HepG2 (cell line): ENCODE data around the gene CYTH1. TPM values are rescaled to one million over a fixed set of nuclear protein-coding genes. Genes with fewer than 3 reads are reported as not detected.

Source experiments
- CREM ChIP-seq, 2 experiments: sonication (generic) in 1 of 2; formaldehyde crosslinking in 1 of 2; IDR thresholded peaks; 2 replicates each; pipeline versions ENCODE4 v1.4.0 to v1.6.1; 2016 to 2020; ENCODE audit warnings: antibody characterized with exemption in 1 of 2, mild to moderate bottlenecking in 1 of 2, missing genetic modification reagents in 1 of 2
- DR1 ChIP-seq: sonication (generic); formaldehyde crosslinking; IDR thresholded peaks from 2 replicates; pipeline ENCODE4 v1.8.0; 2021; ENCODE audit warnings: mild to moderate bottlenecking, missing genetic modification reagents, inconsistent platforms
- EP300 ChIP-seq, 3 experiments: sonication (generic) in 1 of 3; formaldehyde crosslinking in 1 of 3; IDR thresholded peaks; 2 replicates each; pipeline versions ENCODE4 v1.5.1 to v1.6.1; 2011 to 2020; ENCODE audit warnings: low read depth in 2 of 3, low read length in 2 of 3, borderline replicate concordance in 1 of 3, improper control_type of control experiment in 1 of 3, mild to moderate bottlenecking in 1 of 3, missing genetic modification reagents in 1 of 3, moderate library complexity in 1 of 3
- HMG20A ChIP-seq: IDR thresholded peaks from 2 replicates; pipeline ENCODE4 v1.6.1; 2016; ENCODE audit warnings: borderline replicate concordance
- HNRNPLL ChIP-seq: fragments of 200-400 bp; formaldehyde crosslinking; IDR thresholded peaks from 2 replicates; pipeline ENCODE4 v1.6.1; 2017; ENCODE audit warnings: mild to moderate bottlenecking, low read depth, low read length; ENCODE audit not compliant: poor library complexity, severe bottlenecking
- ISX ChIP-seq: sonication (generic); formaldehyde crosslinking; conservative IDR thresholded peaks from 2 replicates; pipeline ENCODE4 v1.5.0; 2020; ENCODE audit warnings: missing genetic modification reagents
- KDM6A ChIP-seq: IDR thresholded peaks from 2 replicates; pipeline ENCODE4 v1.6.1; 2016; ENCODE audit warnings: low read depth
- MXD4 ChIP-seq: IDR thresholded peaks from 2 replicates; pipeline ENCODE4 v1.6.1; 2016; ENCODE audit warnings: mild to moderate bottlenecking, missing biosample characterization, missing genetic modification reagents
- RAD51 ChIP-seq: fragments of 450-650 bp; IDR thresholded peaks from 2 replicates; pipeline ENCODE4 v1.6.1; 2016; ENCODE audit warnings: borderline replicate concordance
- SAFB2 ChIP-seq: sonication (generic); formaldehyde crosslinking; IDR thresholded peaks from 2 replicates; pipeline ENCODE4 v1.5.1; 2020; ENCODE audit warnings: missing genetic modification reagents, low read depth, mild to moderate bottlenecking, borderline replicate concordance
- SALL1 ChIP-seq: sonication (generic); formaldehyde crosslinking; IDR thresholded peaks from 2 replicates; pipeline ENCODE4 v1.8.0; 2022; ENCODE audit warnings: mild to moderate bottlenecking, missing genetic modification reagents
- TEAD3 ChIP-seq: optimal IDR thresholded peaks from 2 replicates; pipeline ENCODE3; 2016; ENCODE audit warnings: borderline replicate concordance
- XRCC5 ChIP-seq: fragments of 200-400 bp; formaldehyde crosslinking; optimal IDR thresholded peaks from 2 replicates; pipeline ENCODE3; 2017; ENCODE audit warnings: mild to moderate bottlenecking, low read length
- ZKSCAN5 ChIP-seq: sonication (generic); formaldehyde crosslinking; IDR thresholded peaks from 2 replicates; pipeline ENCODE4 v1.5.1; 2020; ENCODE audit warnings: mild to moderate bottlenecking, missing genetic modification reagents
- ZNF644 ChIP-seq: IDR thresholded peaks from 2 replicates; pipeline ENCODE4 v1.6.1; 2016; ENCODE audit warnings: low read depth
- ZNF747 ChIP-seq: sonication (generic); formaldehyde crosslinking; IDR thresholded peaks from 2 replicates; pipeline ENCODE4 v1.8.1; 2023; ENCODE audit warnings: missing genetic modification reagents, mild to moderate bottlenecking, borderline replicate concordance
- ZNF768 ChIP-seq: sonication (generic); formaldehyde crosslinking; IDR thresholded peaks from 2 replicates; pipeline ENCODE4 v1.4.0; 2020; ENCODE audit warnings: missing genetic modification reagents
- ZNF781 ChIP-seq: sonication (generic); formaldehyde crosslinking; IDR thresholded peaks from 2 replicates; pipeline ENCODE4 v1.5.1; 2020; ENCODE audit warnings: borderline replicate concordance, mild to moderate bottlenecking, missing genetic modification reagents; ENCODE audit errors: not compliant biosample characterization
- polyA plus RNA-seq, 8 experiments: library from polyadenylated mRNA; depleted of rRNA in 3 of 8; stranded (reverse) in 7 of 8; unstranded in 1 of 8; fragments of >200 nt; fragmentation: Illumina TruSeq in 4 of 8; extraction: Trizol in 4 of 8; gene quantifications; 2 replicates each; pipeline versions ENCODE4 v1.2.1 to v1.2.3, GENCODE V29; 2011 to 2016; ENCODE audit warnings: low read depth in 4 of 8, missing spikeins in 1 of 8, mixed read lengths in 1 of 8; ENCODE audit not compliant: insufficient read depth in 1 of 8
- total RNA-seq, 5 experiments: library from RNA; depleted of rRNA; stranded (reverse); fragments of >200 nt; fragmentation: Illumina TruSeq; extraction: Trizol; gene quantifications; 2 replicates each; pipeline ENCODE4 v1.2.3, GENCODE V29; 2016; ENCODE audit warnings: low read depth in 1 of 5
- TF ChIP-seq, protein P1 (sequence below), 2 experiments: sonication (generic) in 1 of 2; formaldehyde crosslinking in 1 of 2; IDR thresholded peaks; 2 replicates each; pipeline versions ENCODE4 v1.4.0 to v1.6.1; 2018 to 2020; ENCODE audit warnings: missing genetic modification reagents in 2 of 2, borderline replicate concordance in 1 of 2, low read depth in 1 of 2, mild to moderate bottlenecking in 1 of 2, missing biosample characterization in 1 of 2
- TF ChIP-seq, protein P2 (sequence below): sonication (generic); formaldehyde crosslinking; IDR thresholded peaks from 2 replicates; pipeline ENCODE4 v1.4.0; 2020; ENCODE audit warnings: missing genetic modification reagents, mild to moderate bottlenecking, borderline replicate concordance
- TF ChIP-seq, protein P3 (sequence below): fragments of 450-650 bp; IDR thresholded peaks from 2 replicates; pipeline ENCODE4 v1.6.1; 2017

The CYTH1 gene
- total and polyA plus RNA-seq, 2 of the 13 experiments (the other 11 are each of a cell fraction or from before 2014, with no cell fraction given), result 20.1 to 48.9 TPM

DNA sequence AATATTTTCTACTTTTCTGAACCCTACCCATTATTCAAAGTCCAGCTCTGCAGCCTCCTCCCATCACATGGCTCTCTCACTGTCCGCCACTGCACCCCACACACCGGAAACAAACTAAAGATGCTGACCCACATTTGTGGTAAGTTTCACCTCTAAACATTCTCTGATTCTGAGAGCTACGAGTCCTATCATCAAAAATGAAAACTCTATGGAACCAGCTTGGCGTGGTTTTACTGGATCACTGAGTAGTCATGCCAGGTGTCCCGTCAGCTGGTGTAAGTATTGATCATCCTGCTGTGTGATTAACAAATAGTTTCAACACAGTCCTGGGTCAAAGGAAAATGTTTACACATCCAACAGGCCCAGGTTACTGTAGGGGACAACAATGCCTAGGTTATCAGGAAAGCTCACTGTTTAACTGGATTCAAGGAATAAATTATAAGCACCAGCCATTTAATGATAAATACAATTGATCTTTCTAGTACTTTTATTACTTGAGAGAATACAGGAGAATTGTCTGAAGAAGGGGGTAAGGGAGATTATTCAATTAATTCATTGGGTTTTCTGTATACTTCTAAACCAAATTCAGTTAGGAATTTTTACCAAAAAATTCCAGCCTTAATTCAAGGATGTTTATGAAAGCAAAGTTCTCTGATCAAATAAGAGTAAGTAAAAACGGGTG lies 33.9 kb downstream of the CYTH1 start (continued):
- 0 out of 2 replicates have a peak, but pooled peaks have one; percentile 12 for TF ChIP-seq ZNF747 (CRISPR knock-in tag)
- peak; percentile 72 for TF ChIP-seq TEAD3 (CRISPR knock-in tag)
- peak; percentile 64 for TF ChIP-seq MXD4 (CRISPR knock-in tag)
- TF ChIP-seq ZKSCAN5 (CRISPR knock-in tag), result no peak
- TF ChIP-seq XRCC5, result no peak
- no peak for TF ChIP-seq DR1 (CRISPR knock-in tag)
- peak; percentile 20 for TF ChIP-seq ZNF781 (CRISPR knock-in tag)
- peak; percentile 73 for TF ChIP-seq HMG20A (CRISPR knock-in tag)
- TF ChIP-seq SALL1, result peak; percentile 94
- TF ChIP-seq RAD51, result no peak
- no peak for TF ChIP-seq ISX
- TF ChIP-seq, protein P1, sequence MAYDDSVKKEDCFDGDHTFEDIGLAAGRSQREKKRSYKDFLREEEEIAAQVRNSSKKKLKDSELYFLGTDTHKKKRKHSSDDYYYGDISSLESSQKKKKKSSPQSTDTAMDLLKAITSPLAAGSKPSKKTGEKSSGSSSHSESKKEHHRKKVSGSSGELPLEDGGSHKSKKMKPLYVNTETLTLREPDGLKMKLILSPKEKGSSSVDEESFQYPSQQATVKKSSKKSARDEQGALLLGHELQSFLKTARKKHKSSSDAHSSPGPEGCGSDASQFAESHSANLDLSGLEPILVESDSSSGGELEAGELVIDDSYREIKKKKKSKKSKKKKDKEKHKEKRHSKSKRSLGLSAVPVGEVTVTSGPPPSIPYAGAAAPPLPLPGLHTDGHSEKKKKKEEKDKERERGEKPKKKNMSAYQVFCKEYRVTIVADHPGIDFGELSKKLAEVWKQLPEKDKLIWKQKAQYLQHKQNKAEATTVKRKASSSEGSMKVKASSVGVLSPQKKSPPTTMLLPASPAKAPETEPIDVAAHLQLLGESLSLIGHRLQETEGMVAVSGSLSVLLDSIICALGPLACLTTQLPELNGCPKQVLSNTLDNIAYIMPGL (CRISPR knock-in tag; IDR thresholded peaks at IDR 0.05; ENCODE audit: borderline replicate concordance in 1 of 2, low read depth in 1 of 2), result peak; percentile 18 to 46; a peak in 1 of 4 replicates
- TF ChIP-seq, protein P2, sequence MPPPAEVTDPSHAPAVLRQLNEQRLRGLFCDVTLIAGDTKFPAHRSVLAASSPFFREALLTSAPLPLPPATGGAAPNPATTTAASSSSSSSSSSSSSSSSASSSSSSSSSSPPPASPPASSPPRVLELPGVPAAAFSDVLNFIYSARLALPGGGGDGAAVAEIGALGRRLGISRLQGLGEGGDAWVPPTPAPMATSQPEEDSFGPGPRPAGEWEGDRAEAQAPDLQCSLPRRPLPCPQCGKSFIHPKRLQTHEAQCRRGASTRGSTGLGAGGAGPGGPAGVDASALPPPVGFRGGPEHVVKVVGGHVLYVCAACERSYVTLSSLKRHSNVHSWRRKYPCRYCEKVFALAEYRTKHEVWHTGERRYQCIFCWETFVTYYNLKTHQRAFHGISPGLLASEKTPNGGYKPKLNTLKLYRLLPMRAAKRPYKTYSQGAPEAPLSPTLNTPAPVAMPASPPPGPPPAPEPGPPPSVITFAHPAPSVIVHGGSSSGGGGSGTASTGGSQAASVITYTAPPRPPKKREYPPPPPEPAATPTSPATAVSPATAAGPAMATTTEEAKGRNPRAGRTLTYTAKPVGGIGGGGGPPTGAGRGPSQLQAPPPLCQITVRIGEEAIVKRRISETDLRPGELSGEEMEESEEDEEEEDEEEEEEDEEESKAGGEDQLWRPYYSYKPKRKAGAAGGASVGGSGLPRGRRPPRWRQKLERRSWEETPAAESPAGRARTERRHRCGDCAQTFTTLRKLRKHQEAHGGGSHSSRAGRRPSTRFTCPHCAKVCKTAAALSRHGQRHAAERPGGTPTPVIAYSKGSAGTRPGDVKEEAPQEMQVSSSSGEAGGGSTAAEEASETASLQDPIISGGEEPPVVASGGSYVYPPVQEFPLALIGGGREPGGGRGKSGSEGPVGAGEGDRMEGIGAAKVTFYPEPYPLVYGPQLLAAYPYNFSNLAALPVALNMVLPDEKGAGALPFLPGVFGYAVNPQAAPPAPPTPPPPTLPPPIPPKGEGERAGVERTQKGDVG, result no peak
- TF ChIP-seq EP300 (IDR thresholded peaks at IDR 0.05; ENCODE audit: low read depth in 2 of 2, low read length in 2 of 2), result peak; percentile 91 to 93
- peak; percentile 67; the same call in 1 of the 2 replicates for TF ChIP-seq EP300 (CRISPR knock-in tag; IDR thresholded peaks at IDR 0.05; ENCODE audit: borderline replicate concordance)
- no peak for TF ChIP-seq SAFB2 (CRISPR knock-in tag)
- peak; percentile 51; the same call in 1 of the 2 replicates for TF ChIP-seq ZNF768 (CRISPR knock-in tag)
- no peak for TF ChIP-seq HNRNPLL
- TF ChIP-seq ZNF644 (CRISPR knock-in tag), result peak; percentile 25; the same call in 1 of the 2 replicates
- peak; percentile 88 for TF ChIP-seq KDM6A (CRISPR knock-in tag)
- TF ChIP-seq CREM (IDR thresholded peaks at IDR 0.05), result peak; percentile 77
- TF ChIP-seq CREM (CRISPR knock-in tag; IDR thresholded peaks at IDR 0.05), result no peak
- TF ChIP-seq, protein P3, sequence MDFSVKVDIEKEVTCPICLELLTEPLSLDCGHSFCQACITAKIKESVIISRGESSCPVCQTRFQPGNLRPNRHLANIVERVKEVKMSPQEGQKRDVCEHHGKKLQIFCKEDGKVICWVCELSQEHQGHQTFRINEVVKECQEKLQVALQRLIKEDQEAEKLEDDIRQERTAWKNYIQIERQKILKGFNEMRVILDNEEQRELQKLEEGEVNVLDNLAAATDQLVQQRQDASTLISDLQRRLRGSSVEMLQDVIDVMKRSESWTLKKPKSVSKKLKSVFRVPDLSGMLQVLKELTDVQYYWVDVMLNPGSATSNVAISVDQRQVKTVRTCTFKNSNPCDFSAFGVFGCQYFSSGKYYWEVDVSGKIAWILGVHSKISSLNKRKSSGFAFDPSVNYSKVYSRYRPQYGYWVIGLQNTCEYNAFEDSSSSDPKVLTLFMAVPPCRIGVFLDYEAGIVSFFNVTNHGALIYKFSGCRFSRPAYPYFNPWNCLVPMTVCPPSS, result no peak
